Upper lobe of left lung (tissue), 4 donors: Measurements from ENCODE around the gene UBE2S.

ENCODE experiments used
- CTCF ChIP-seq, 6 experiments: fragments of 450-650 bp in 4 of 6; fragments of 200-600 bp in 2 of 6; sonication (generic) in 2 of 6; IDR thresholded peaks; one replicate each; pipeline ENCODE4 v1.5.1; 2016 to 2019; ENCODE audit warnings: antibody characterized with exemption in 6 of 6
- EP300 ChIP-seq, 4 donors: sonication (generic); formaldehyde crosslinking; IDR thresholded peaks; one replicate each; pipeline ENCODE4 v1.5.1; 2017; ENCODE audit warnings: antibody characterized with exemption in 4 of 4, control low read depth in 2 of 4
- POLR2A ChIP-seq, 4 donors: fragments of 450-650 bp; IDR thresholded peaks; one replicate each; pipeline ENCODE4 v1.5.1; 2016 to 2017; ENCODE audit warnings: antibody characterized with exemption in 4 of 4, mild to moderate bottlenecking in 2 of 4
- POLR2AphosphoS5 ChIP-seq, 2 donors: sonication (generic); formaldehyde crosslinking; IDR thresholded peaks; one replicate each; pipeline ENCODE4 v1.5.1; 2017; ENCODE audit warnings: antibody characterized with exemption in 2 of 2

- TF ChIP-seq CTCF (IDR thresholded peaks at IDR 0.05): no peak
- no peak for TF ChIP-seq POLR2A (IDR thresholded peaks at IDR 0.05)
- TF ChIP-seq EP300 (IDR thresholded peaks at IDR 0.05): no peak
- TF ChIP-seq POLR2AphosphoS5 (IDR thresholded peaks at IDR 0.05): no peak
Observed at GRCh38 chr19:55424518-55424917, 16.9 kb upstream of the UBE2S start.
